Measurements from ENCODE around the gene AMOT.

GRCh38 chrX:112779139-112779538 is 61.5 kb downstream of the AMOT start:
- TF ChIP-seq CTCF (IDR thresholded peaks at IDR 0.05; ENCODE audit: insufficient read depth, low read depth, low read length), result no peak
- TF ChIP-seq EZH2 (IDR thresholded peaks at IDR 0.05; ENCODE audit: insufficient read depth, low read length), result no peak

All from astrocyte (in vitro differentiated cells and primary cell).